AG04449 (cell line): ENCODE results near the gene SIL1.

Source experiments
- CTCF ChIA-PET: fragments of 350-600 bp; formaldehyde crosslinking; extraction: SDS; loops from one replicate; lab custom pipeline; 2021; ENCODE audit warnings: antibody characterized with exemption; lab: Yijun Ruan, JAX
- POLR2A ChIA-PET: fragments of 400-600, 350-600 bp; formaldehyde crosslinking; extraction: SDS; loops from one replicate; lab custom pipeline; 2020; ENCODE audit warnings: antibody characterized with exemption, inconsistent platforms; lab: Yijun Ruan, JAX
- DNase-seq: peaks from one replicate; pipeline ENCODE4 v3.0.0-alpha.2; 2010; ENCODE audit warnings: low read depth, low spot score
- H3K4me3 ChIP-seq: 2 replicates; pipeline ENCODE4 v1.5.1; 2011; ENCODE audit warnings: low read depth, mild to moderate bottlenecking, control low read depth, low read length
- CTCF ChIP-seq: IDR thresholded peaks from one replicate; pipeline ENCODE4 v1.5.1; 2011; ENCODE audit warnings: mild to moderate bottlenecking, moderate library complexity, low read length, control low read depth, inconsistent platforms; ENCODE audit not compliant: insufficient read depth; ENCODE audit errors: missing control alignments

SIL1 gene

GRCh38 chr5:139186261-139186660 is 11.9 kb downstream of the SIL1 start:
- DNase-seq = no peak
- no peak for TF ChIP-seq CTCF
- H3K4me3 ChIP-seq = no peak overlapping the region
- CTCF ChIA-PET = no interaction called here
- POLR2A ChIA-PET = no interaction called here

- no peak overlapping the region for H3K4me3 ChIP-seq
- POLR2A ChIA-PET = no interaction called here
- TF ChIP-seq CTCF = no peak
- no peak for DNase-seq
- CTCF ChIA-PET = no interaction called here
Measured at GRCh38 chr5:139185589-139185988, 12.6 kb downstream of the SIL1 start.

GRCh38 chr5:139183502-139183901 is 14.7 kb downstream of the SIL1 start:
- no peak for DNase-seq
- ChIA-PET CTCF (no interaction called here), POLR2A (no interaction called here)
- H3K4me3 ChIP-seq = no peak overlapping the region
- no peak for TF ChIP-seq CTCF

GRCh38 chr5:139182528-139183296 is 15.5 kb downstream of the SIL1 start:
- TF ChIP-seq CTCF = no peak
- no peak overlapping the region for H3K4me3 ChIP-seq
- DNase-seq = no peak
- ChIA-PET POLR2A (no interaction called here), CTCF (no interaction called here)

- CTCF ChIA-PET = no interaction called here
- POLR2A ChIA-PET = no interaction called here
- no peak for DNase-seq
- TF ChIP-seq CTCF = no peak
- no peak overlapping the region for H3K4me3 ChIP-seq
Measured at GRCh38 chr5:139181835-139182452, 16.2 kb downstream of the SIL1 start.

GRCh38 chr5:139181322-139181730 is 16.8 kb downstream of the SIL1 start:
- CTCF ChIA-PET = no interaction called here
- POLR2A ChIA-PET = no interaction called here
- no peak overlapping the region for H3K4me3 ChIP-seq
- TF ChIP-seq CTCF = no peak
- no peak for DNase-seq
